Measurements from ENCODE around the gene CYREN. TPM values are rescaled to one million over a fixed set of nuclear protein-coding genes. Genes with fewer than 3 reads are reported as not detected.
A peak's percentile ranks its signal among the peaks of the same experiment; 100 is the strongest.

Gene CYREN
- total RNA-seq, 1 experiment from 2014 or later = 33.1 TPM

DNA sequence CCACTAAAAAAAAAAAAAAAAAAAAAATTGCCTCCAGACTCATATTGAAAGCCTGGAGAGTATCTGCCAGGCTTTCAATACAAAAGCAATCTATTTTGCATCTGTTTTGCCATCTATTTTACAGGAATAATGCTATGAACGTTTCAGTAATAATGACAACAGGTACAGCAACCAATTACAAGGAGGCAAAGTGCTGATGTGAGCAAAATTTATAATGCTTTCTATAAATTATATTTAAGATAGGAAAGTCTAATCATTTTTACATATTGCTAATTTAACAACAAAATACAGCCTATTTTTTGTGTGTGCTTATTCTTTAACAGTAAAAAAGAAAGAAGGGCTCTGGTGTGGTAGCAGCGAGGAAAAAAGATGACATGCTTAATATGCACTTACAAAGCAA lies 30.8 kb upstream of the CYREN start:
- no peak overlapping the region for H3K9ac ChIP-seq (ENCODE audit: low read length)
- no peak overlapping the region for H3K4me2 ChIP-seq (ENCODE audit: low read depth, low read length, poor library complexity, severe bottlenecking)
- H3K36me3 ChIP-seq (ENCODE audit: insufficient read depth, low read length) = peaks cover 8% of the 10 kb centered on the region; the same call in 1 of the 2 replicates
- no peak overlapping the region for H3K4me3 ChIP-seq (ENCODE audit: low read length)
- H4K20me1 ChIP-seq (ENCODE audit: insufficient read depth, low read depth, low read length) = no peaks in the 10 kb centered on the region
- no peak overlapping the region for H3K27ac ChIP-seq (ENCODE audit: low read length)
- H3K9me3 ChIP-seq (ENCODE audit: low read length) = no peaks in the 10 kb centered on the region
- no peak overlapping the region for H2AFZ ChIP-seq (ENCODE audit: low read length)
- peaks cover 46% of the 10 kb centered on the region for H3K4me1 ChIP-seq (ENCODE audit: low read length)
- H3K79me2 ChIP-seq (ENCODE audit: low read length) = no peaks in the 10 kb centered on the region
- no peaks in the 10 kb centered on the region for H3K27me3 ChIP-seq (ENCODE audit: low read length)
- no peak for DNase-seq
- no peaks in the 10 kb centered on the region for H3K9me2 ChIP-seq (replicated peaks; ENCODE audit: insufficient read depth, low read length)

DNA sequence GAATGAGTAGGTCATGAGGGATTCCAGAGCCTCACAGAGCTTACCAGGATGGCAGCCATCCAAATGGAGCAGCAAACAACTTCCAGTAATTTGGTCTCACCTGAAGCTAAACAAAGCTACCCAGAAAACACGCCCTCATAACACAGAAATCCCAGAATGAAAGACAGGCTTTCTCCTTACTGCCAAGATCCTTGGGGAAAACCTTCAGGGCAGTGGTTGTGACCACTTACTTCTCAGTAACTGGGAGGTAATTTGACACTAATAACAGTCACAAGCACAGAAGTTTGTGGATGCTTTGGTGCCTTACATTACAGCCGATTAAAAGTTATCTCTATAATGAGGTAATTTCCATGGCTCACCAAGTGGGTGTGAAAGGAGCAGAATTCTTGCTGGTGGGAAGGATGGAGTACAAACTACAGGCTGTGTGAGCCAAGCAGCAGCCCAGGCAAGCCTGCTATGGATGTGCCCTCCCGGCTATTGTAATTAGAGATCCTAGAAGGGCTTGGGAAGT lies 30.4 kb upstream of the CYREN start:
- Histone ChIP-seq H3K4me1 (ENCODE audit: low read length) (peaks cover 46% of the 10 kb centered on the region), H3K9ac (ENCODE audit: low read length) (no peak overlapping the region), H3K4me2 (ENCODE audit: low read depth, low read length, poor library complexity, severe bottlenecking) (no peak overlapping the region), H3K9me2 (replicated peaks; ENCODE audit: insufficient read depth, low read length) (no peaks in the 10 kb centered on the region), H3K36me3 (ENCODE audit: insufficient read depth, low read length) (peaks cover 8% of the 10 kb centered on the region; the same call in 1 of the 2 replicates), H3K27me3 (ENCODE audit: low read length) (no peaks in the 10 kb centered on the region), H3K79me2 (ENCODE audit: low read length) (no peaks in the 10 kb centered on the region), H2AFZ (ENCODE audit: low read length) (no peak overlapping the region), H3K4me3 (ENCODE audit: low read length) (no peak overlapping the region), H4K20me1 (ENCODE audit: insufficient read depth, low read depth, low read length) (no peaks in the 10 kb centered on the region), H3K27ac (ENCODE audit: low read length) (no peak overlapping the region), H3K9me3 (ENCODE audit: low read length) (no peaks in the 10 kb centered on the region)
- no peak for DNase-seq

DNA sequence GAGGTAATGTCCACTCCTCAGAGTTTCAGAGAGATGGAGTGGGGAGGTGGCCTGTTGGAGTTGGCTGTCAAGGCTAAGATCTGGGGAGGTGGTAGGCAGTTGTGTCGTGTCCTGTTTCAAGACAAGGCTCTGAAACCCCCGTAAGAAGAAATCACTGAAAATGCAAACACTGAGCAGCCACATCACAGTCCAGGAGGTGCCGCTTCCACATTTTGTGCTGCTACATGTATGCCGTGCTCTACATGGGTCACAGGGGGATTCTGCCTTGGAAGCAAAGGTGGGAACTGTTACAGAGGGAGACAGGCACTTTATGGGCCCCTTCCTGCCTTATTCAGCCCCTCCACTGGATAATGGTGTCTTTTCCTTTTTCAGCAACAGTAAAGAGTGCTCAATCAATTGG lies 28.9 kb upstream of the CYREN start:
- H2AFZ ChIP-seq (ENCODE audit: low read length) = no peak overlapping the region
- no peak overlapping the region for H3K27ac ChIP-seq (ENCODE audit: low read length)
- H3K9ac ChIP-seq (ENCODE audit: low read length) = no peak overlapping the region
- no peak for DNase-seq
- no peaks in the 10 kb centered on the region for H3K27me3 ChIP-seq (ENCODE audit: low read length)
- no peaks in the 10 kb centered on the region for H3K9me2 ChIP-seq (replicated peaks; ENCODE audit: insufficient read depth, low read length)
- peaks cover 46% of the 10 kb centered on the region for H3K4me1 ChIP-seq (ENCODE audit: low read length)
- H3K36me3 ChIP-seq (ENCODE audit: insufficient read depth, low read length) = peaks cover 8% of the 10 kb centered on the region; the same call in 1 of the 2 replicates
- H3K79me2 ChIP-seq (ENCODE audit: low read length) = no peaks in the 10 kb centered on the region
- no peaks in the 10 kb centered on the region for H3K9me3 ChIP-seq (ENCODE audit: low read length)
- no peak overlapping the region for H3K4me2 ChIP-seq (ENCODE audit: low read depth, low read length, poor library complexity, severe bottlenecking)
- no peaks in the 10 kb centered on the region for H4K20me1 ChIP-seq (ENCODE audit: insufficient read depth, low read depth, low read length)
- no peak overlapping the region for H3K4me3 ChIP-seq (ENCODE audit: low read length)

DNA sequence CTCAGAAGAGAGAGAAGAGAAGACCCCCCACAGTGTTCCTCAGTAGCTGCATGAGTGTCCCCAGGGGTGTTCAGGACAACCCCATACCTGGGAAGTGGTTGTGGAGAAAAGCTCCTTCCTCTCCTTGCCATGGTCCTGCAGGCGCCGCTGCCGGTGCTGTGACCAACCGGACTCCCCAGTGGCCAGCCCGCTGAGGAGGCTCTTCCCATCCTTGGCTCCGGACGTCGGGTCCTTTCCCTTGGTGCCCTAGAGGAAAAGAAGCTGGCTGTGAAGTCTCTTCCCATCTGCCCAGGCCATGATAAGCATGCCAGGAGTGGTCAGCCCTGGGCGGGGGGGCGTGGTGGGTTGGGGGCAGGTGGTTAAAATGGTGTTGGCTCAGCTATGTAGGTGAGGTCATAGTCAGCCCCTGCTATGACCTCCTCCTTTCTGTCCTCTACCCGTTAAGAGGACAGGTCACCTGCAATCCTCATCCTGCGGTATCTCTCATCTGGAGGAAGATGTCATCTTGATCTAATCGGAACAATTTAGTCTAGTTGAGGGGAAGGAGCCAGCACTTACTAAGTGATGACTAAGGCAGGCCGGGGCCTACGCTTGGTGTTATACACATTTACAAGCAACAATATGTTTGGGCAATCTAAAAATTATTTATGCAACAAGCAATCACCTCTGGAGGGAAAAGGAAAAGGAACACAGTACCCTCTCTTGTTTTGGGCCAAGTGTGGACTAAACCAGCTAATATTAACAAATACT lies 27.6 kb upstream of the CYREN start:
- no peak overlapping the region for H2AFZ ChIP-seq (ENCODE audit: low read length)
- no peak for DNase-seq

DNA sequence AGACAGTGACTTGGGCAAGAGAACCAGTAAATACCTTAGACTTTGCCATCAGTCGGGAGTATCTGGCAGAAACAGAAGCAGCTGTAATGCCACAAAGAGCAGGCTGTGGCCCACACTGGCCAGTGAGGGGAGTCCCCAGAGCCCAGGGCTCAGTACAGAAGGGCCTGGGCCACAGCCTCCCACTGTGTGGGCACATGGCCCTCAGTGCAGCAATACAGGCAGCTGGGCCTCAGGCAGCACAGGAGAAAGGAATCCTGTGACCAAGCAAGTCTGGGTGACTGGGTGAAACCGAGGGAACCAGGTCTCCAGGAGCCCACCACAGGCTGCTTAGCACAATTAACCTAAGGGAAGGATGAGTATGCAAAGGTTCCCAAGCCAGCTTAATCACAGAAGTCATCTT lies 26.8 kb upstream of the CYREN start:
- H3K79me2 ChIP-seq (ENCODE audit: low read length) = no peaks in the 10 kb centered on the region
- no peaks in the 10 kb centered on the region for H4K20me1 ChIP-seq (ENCODE audit: insufficient read depth, low read depth, low read length)
- H3K9ac ChIP-seq (ENCODE audit: low read length) = peak overlapping the region; percentile 62
- H2AFZ ChIP-seq (ENCODE audit: low read length) = no peak overlapping the region
- H3K9me3 ChIP-seq (ENCODE audit: low read length) = no peaks in the 10 kb centered on the region
- peaks cover 35% of the 10 kb centered on the region for H3K4me1 ChIP-seq (ENCODE audit: low read length)
- H3K36me3 ChIP-seq (ENCODE audit: insufficient read depth, low read length) = peaks cover 8% of the 10 kb centered on the region; the same call in 1 of the 2 replicates
- no peak for DNase-seq
- peak overlapping the region; percentile 85 for H3K27ac ChIP-seq (ENCODE audit: low read length)
- H3K4me2 ChIP-seq (ENCODE audit: low read depth, low read length, poor library complexity, severe bottlenecking) = peak overlapping the region; percentile 44
- no peaks in the 10 kb centered on the region for H3K27me3 ChIP-seq (ENCODE audit: low read length)
- no peaks in the 10 kb centered on the region for H3K9me2 ChIP-seq (replicated peaks; ENCODE audit: insufficient read depth, low read length)
- peak overlapping the region; percentile 23; the same call in 1 of the 2 replicates for H3K4me3 ChIP-seq (ENCODE audit: low read length)

More for the DNA sequence above, 27.6 kb upstream of the CYREN start:
- Histone ChIP-seq H3K4me1 (ENCODE audit: low read length) (peaks cover 42% of the 10 kb centered on the region), H3K9me3 (ENCODE audit: low read length) (no peaks in the 10 kb centered on the region), H3K9me2 (replicated peaks; ENCODE audit: insufficient read depth, low read length) (no peaks in the 10 kb centered on the region), H3K27ac (ENCODE audit: low read length) (peak overlapping the region; percentile 85), H3K4me3 (ENCODE audit: low read length) (no peak overlapping the region), H3K9ac (ENCODE audit: low read length) (peak overlapping the region; percentile 62), H3K4me2 (ENCODE audit: low read depth, low read length, poor library complexity, severe bottlenecking) (peak overlapping the region; percentile 44), H3K79me2 (ENCODE audit: low read length) (no peaks in the 10 kb centered on the region), H3K27me3 (ENCODE audit: low read length) (no peaks in the 10 kb centered on the region), H4K20me1 (ENCODE audit: insufficient read depth, low read depth, low read length) (no peaks in the 10 kb centered on the region), H3K36me3 (ENCODE audit: insufficient read depth, low read length) (peaks cover 8% of the 10 kb centered on the region; the same call in 1 of the 2 replicates)

DNA sequence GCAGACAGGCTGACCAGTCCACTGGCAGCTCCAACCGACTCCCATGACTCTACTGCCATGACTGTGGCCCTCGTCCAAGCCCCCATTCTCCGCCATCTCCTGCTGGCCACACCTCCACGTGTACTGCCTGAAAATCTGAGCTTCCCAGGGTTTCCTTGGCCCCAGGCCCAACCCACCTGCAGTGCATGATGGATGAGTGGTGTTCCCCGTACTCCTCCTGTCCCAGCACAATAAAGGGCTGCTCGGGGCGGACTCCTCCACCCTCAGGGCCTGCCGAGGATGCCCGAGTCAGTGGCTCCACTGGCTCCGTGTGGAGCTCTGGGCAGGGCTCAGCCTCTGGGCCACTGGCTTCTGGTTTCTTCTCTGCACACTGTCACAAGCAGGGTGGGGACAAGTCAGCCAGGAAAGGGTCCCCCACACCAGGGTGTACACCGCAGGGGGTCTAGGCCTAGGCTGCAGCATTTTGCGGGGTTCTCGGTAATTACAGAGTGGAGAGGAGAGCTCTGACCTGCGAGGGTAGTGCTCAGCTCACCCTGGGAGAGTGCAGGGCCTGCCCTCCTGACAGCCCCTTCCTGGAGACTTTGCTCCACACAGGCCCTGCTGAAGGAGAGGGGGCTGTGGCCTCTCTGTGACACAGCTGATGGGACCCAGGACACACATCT lies 25.6 kb upstream of the CYREN start:
- Histone ChIP-seq H3K4me3 (ENCODE audit: low read length) (no peak overlapping the region), H3K9me2 (replicated peaks; ENCODE audit: insufficient read depth, low read length) (no peaks in the 10 kb centered on the region), H3K4me2 (ENCODE audit: low read depth, low read length, poor library complexity, severe bottlenecking) (no peak overlapping the region), H3K9me3 (ENCODE audit: low read length) (no peaks in the 10 kb centered on the region), H4K20me1 (ENCODE audit: insufficient read depth, low read depth, low read length) (no peaks in the 10 kb centered on the region), H3K79me2 (ENCODE audit: low read length) (no peaks in the 10 kb centered on the region), H3K36me3 (ENCODE audit: insufficient read depth, low read length) (peaks cover 5% of the 10 kb centered on the region; the same call in 1 of the 2 replicates), H3K9ac (ENCODE audit: low read length) (no peak overlapping the region), H3K4me1 (ENCODE audit: low read length) (peaks cover 32% of the 10 kb centered on the region), H3K27ac (ENCODE audit: low read length) (no peak overlapping the region), H2AFZ (ENCODE audit: low read length) (no peak overlapping the region), H3K27me3 (ENCODE audit: low read length) (no peaks in the 10 kb centered on the region)
- no peak for DNase-seq

DNA sequence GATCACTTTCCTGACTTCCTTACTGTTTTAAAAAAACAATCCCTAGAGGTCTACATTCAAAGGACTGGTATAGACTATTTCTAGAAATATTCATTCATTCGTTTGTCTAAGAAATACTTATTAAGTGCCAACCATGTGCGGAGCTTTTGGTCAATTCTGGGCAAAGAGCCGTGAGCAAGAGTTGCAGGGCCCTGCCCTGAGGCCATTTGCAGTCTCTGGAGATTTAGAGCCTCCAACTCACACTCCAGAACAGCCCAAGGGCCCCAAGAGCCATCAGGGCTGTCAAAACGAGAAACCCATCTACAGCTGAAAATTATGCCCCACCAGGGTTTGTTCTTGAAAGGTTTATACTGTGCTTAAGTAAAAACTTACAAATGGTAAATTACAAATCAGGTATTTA lies 24.6 kb upstream of the CYREN start:
- no peak overlapping the region for H3K27ac ChIP-seq (ENCODE audit: low read length)
- no peak overlapping the region for H2AFZ ChIP-seq (ENCODE audit: low read length)
- H3K4me1 ChIP-seq (ENCODE audit: low read length) = peaks cover 40% of the 10 kb centered on the region
- H3K4me3 ChIP-seq (ENCODE audit: low read length) = no peak overlapping the region
- no peaks in the 10 kb centered on the region for H3K79me2 ChIP-seq (ENCODE audit: low read length)
- H3K27me3 ChIP-seq (ENCODE audit: low read length) = no peaks in the 10 kb centered on the region
- no peaks in the 10 kb centered on the region for H3K9me2 ChIP-seq (replicated peaks; ENCODE audit: insufficient read depth, low read length)
- H4K20me1 ChIP-seq (ENCODE audit: insufficient read depth, low read depth, low read length) = no peaks in the 10 kb centered on the region
- no peak for DNase-seq
- no peaks in the 10 kb centered on the region for H3K9me3 ChIP-seq (ENCODE audit: low read length)
- H3K4me2 ChIP-seq (ENCODE audit: low read depth, low read length, poor library complexity, severe bottlenecking) = no peak overlapping the region
- no peak overlapping the region for H3K9ac ChIP-seq (ENCODE audit: low read length)
- peaks cover 5% of the 10 kb centered on the region; the same call in 1 of the 2 replicates for H3K36me3 ChIP-seq (ENCODE audit: insufficient read depth, low read length)

DNA sequence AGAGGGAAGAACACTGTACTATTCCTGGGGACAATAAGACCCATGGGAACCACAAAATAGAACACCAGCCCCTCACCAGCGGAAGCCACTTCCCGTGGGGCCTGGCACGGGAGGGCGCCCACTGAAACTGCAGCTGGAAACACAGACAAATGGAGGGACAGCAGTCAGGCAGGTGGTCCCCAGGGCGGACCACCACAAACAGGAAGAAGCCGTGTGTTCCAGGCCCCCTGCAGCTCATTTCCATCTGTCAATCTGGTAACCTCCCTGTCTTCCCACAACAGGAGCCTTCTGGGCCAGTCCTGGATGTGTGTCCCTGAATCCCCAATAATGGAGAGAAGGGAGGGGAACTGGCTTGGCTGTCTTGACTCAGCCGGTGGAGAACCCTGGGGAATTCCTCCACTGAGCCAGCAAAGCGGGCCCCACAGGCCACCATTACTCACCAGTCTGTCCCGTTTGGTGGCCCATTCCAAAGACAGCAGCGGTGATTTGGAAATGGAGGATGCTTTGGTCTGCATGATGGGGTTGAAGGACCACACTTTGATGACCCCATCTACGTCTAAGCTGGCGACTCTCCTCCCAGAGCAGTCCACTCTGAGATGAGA lies 24.1 kb upstream of the CYREN start:
- Histone ChIP-seq H3K9me2 (replicated peaks; ENCODE audit: insufficient read depth, low read length) (no peaks in the 10 kb centered on the region), H2AFZ (ENCODE audit: low read length) (no peak overlapping the region), H3K9me3 (ENCODE audit: low read length) (no peaks in the 10 kb centered on the region), H3K4me2 (ENCODE audit: low read depth, low read length, poor library complexity, severe bottlenecking) (no peak overlapping the region), H3K27me3 (ENCODE audit: low read length) (no peaks in the 10 kb centered on the region), H3K27ac (ENCODE audit: low read length) (no peak overlapping the region), H4K20me1 (ENCODE audit: insufficient read depth, low read depth, low read length) (no peaks in the 10 kb centered on the region), H3K9ac (ENCODE audit: low read length) (no peak overlapping the region), H3K36me3 (ENCODE audit: insufficient read depth, low read length) (peaks cover 5% of the 10 kb centered on the region; the same call in 1 of the 2 replicates), H3K4me1 (ENCODE audit: low read length) (peaks cover 43% of the 10 kb centered on the region), H3K79me2 (ENCODE audit: low read length) (no peaks in the 10 kb centered on the region), H3K4me3 (ENCODE audit: low read length) (no peak overlapping the region)
- no peak for DNase-seq
